ENCODE measurements around the gene GAS1.

Gene GAS1

DNA sequence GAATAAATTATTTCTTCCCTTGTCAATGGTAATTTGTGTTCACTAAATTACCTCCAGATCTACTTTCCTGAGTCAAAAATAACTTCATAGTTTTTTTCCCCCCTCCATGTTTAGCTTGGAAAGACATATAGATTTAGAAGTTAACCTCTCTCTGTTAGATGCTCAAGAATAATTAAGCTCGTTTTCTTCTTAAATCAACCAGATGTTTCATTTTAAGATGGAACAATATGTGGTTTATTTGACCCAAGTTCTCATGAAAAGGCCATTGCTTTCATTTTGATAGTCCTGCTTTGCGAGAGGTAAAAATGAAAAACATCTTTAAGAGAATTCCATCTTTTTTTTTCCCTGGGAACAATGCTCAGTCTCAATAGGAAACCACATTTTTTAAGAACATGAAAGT lies 27.7 kb upstream of the GAS1 start:
- Histone ChIP-seq H4K20me1 (ENCODE audit: insufficient read depth, low read length) (no peaks in the 10 kb centered on the region), H3K36me3 (replicated peaks; ENCODE audit: insufficient read depth, low read length) (no peaks in the 10 kb centered on the region), H3K79me2 (ENCODE audit: low read length) (no peaks in the 10 kb centered on the region), H3K9me2 (replicated peaks; ENCODE audit: insufficient read depth, low read length) (no peaks in the 10 kb centered on the region), H3K4me3 (ENCODE audit: low read length) (no peak overlapping the region), H3K27me3 (replicated peaks; ENCODE audit: insufficient read depth, low read length) (no peaks in the 10 kb centered on the region), H3K4me2 (ENCODE audit: low read depth, low read length) (no peak overlapping the region), H3K9me3 (replicated peaks; ENCODE audit: insufficient read depth, low read length) (no peaks in the 10 kb centered on the region), H3K9ac (ENCODE audit: low read length) (no peak overlapping the region), H2AFZ (ENCODE audit: low read length) (no peak overlapping the region), H3K27ac (ENCODE audit: low read length) (no peak overlapping the region), H3F3A (ENCODE audit: insufficient read depth, low read length) (no peaks in the 10 kb centered on the region), H3K4me1 (ENCODE audit: low read length) (no peaks in the 10 kb centered on the region)
- DNase-seq: no peak
- TF ChIP-seq EZH2 (optimal IDR thresholded peaks at IDR 0.05; ENCODE audit: low read depth, low read length) (no peak), EZH2phosphoT487 (IDR thresholded peaks at IDR 0.05; ENCODE audit: low read length) (no peak)
- TF ChIP-seq, protein P1, sequence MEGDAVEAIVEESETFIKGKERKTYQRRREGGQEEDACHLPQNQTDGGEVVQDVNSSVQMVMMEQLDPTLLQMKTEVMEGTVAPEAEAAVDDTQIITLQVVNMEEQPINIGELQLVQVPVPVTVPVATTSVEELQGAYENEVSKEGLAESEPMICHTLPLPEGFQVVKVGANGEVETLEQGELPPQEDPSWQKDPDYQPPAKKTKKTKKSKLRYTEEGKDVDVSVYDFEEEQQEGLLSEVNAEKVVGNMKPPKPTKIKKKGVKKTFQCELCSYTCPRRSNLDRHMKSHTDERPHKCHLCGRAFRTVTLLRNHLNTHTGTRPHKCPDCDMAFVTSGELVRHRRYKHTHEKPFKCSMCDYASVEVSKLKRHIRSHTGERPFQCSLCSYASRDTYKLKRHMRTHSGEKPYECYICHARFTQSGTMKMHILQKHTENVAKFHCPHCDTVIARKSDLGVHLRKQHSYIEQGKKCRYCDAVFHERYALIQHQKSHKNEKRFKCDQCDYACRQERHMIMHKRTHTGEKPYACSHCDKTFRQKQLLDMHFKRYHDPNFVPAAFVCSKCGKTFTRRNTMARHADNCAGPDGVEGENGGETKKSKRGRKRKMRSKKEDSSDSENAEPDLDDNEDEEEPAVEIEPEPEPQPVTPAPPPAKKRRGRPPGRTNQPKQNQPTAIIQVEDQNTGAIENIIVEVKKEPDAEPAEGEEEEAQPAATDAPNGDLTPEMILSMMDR (IDR thresholded peaks at IDR 0.05; ENCODE audit: low read length): no peak

DNA sequence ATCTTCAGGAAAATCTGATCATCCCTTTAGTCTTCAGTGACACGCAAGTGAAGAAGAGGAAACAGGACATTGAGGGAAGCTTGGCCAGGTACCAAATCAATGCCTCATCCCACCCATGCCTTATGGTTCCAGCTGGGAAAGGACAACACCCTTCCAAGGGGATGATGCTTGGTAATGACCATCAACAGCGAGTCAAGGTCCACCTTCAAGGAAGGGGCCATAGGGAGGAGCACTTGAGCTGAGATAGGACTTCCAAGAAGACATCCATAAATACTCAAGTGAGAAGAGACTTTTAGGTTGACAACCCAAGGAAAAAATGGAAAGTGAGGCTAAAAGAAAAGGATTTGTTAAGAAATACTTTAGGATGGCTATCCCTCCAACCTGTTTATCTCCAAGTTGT lies 27.1 kb upstream of the GAS1 start:
- TF ChIP-seq, protein P1 (IDR thresholded peaks at IDR 0.05; ENCODE audit: low read length): no peak
- TF ChIP-seq EZH2 (optimal IDR thresholded peaks at IDR 0.05; ENCODE audit: low read depth, low read length) (no peak), EZH2phosphoT487 (IDR thresholded peaks at IDR 0.05; ENCODE audit: low read length) (no peak)
- no peaks in the 10 kb centered on the region for H3K4me1 ChIP-seq (ENCODE audit: low read length)
- H2AFZ ChIP-seq (ENCODE audit: low read length): no peak overlapping the region
- no peaks in the 10 kb centered on the region for H3K9me3 ChIP-seq (replicated peaks; ENCODE audit: insufficient read depth, low read length)
- no peak overlapping the region for H3K27ac ChIP-seq (ENCODE audit: low read length)
- H3K27me3 ChIP-seq (replicated peaks; ENCODE audit: insufficient read depth, low read length): no peaks in the 10 kb centered on the region
- no peaks in the 10 kb centered on the region for H3K36me3 ChIP-seq (replicated peaks; ENCODE audit: insufficient read depth, low read length)
- H3K79me2 ChIP-seq (ENCODE audit: low read length): no peaks in the 10 kb centered on the region
- DNase-seq: no peak
- no peaks in the 10 kb centered on the region for H4K20me1 ChIP-seq (ENCODE audit: insufficient read depth, low read length)
- H3K4me3 ChIP-seq (ENCODE audit: low read length): no peak overlapping the region
- no peak overlapping the region for H3K4me2 ChIP-seq (ENCODE audit: low read depth, low read length)
- H3F3A ChIP-seq (ENCODE audit: insufficient read depth, low read length): no peaks in the 10 kb centered on the region
- no peaks in the 10 kb centered on the region for H3K9me2 ChIP-seq (replicated peaks; ENCODE audit: insufficient read depth, low read length)
- no peak overlapping the region for H3K9ac ChIP-seq (ENCODE audit: low read length)

DNA sequence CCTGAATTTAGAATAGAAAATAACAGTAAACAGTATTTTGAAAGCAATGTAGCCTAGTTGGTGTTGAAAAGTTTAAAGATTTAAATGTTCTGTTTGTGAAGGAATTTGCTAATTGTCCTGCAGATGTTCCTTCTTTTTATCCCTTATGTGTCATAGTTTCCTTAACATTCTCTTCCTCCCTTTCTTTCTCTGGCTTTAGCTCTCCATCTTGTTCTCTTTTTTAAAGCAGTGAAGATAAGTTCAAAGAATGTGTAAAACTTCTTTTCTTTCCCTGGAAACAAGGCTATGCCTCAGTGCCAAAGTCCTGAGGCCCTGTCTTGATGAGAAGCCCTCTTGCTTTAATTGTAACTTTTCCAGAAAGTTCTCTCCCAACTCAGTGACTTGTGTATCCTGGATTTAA lies 24.4 kb upstream of the GAS1 start:
- Histone ChIP-seq H3K27ac (ENCODE audit: low read length) (no peak overlapping the region), H3K27me3 (replicated peaks; ENCODE audit: insufficient read depth, low read length) (no peaks in the 10 kb centered on the region), H3K9me3 (replicated peaks; ENCODE audit: insufficient read depth, low read length) (no peaks in the 10 kb centered on the region), H4K20me1 (ENCODE audit: insufficient read depth, low read length) (no peaks in the 10 kb centered on the region), H3K4me2 (ENCODE audit: low read depth, low read length) (no peak overlapping the region), H3K4me3 (ENCODE audit: low read length) (no peak overlapping the region), H3K9me2 (replicated peaks; ENCODE audit: insufficient read depth, low read length) (no peaks in the 10 kb centered on the region), H3K79me2 (ENCODE audit: low read length) (no peaks in the 10 kb centered on the region), H3K9ac (ENCODE audit: low read length) (no peak overlapping the region), H3K4me1 (ENCODE audit: low read length) (no peaks in the 10 kb centered on the region), H3K36me3 (replicated peaks; ENCODE audit: insufficient read depth, low read length) (no peaks in the 10 kb centered on the region), H3F3A (ENCODE audit: insufficient read depth, low read length) (no peaks in the 10 kb centered on the region), H2AFZ (ENCODE audit: low read length) (no peak overlapping the region)
- TF ChIP-seq EZH2 (optimal IDR thresholded peaks at IDR 0.05; ENCODE audit: low read depth, low read length) (no peak), EZH2phosphoT487 (IDR thresholded peaks at IDR 0.05; ENCODE audit: low read length) (no peak)
- TF ChIP-seq, protein P1 (IDR thresholded peaks at IDR 0.05; ENCODE audit: low read length): no peak
- DNase-seq: no peak

Measured in MM.1S (cell line).